Fibroblast of lung (primary cell): ENCODE results near the gene RNF34.

ENCODE experiments used
- EZH2 ChIP-seq: IDR thresholded peaks from 2 replicates; pipeline ENCODE4 v1.5.1; 2012; ENCODE audit warnings: low read length, control low read depth, mild to moderate bottlenecking; ENCODE audit errors: missing control alignments
- TF ChIP-seq, protein P1 (sequence below), 2 donors: IDR thresholded peaks in 1 of 2; conservative IDR thresholded peaks in 1 of 2; 1 replicate in 1 of 2; 2 replicates in 1 of 2; pipeline ENCODE4 v1.5.1; 2011 to 2012; ENCODE audit warnings: low read length in 2 of 2, control low read depth in 1 of 2, inconsistent platforms in 1 of 2, low read depth in 1 of 2, mild to moderate bottlenecking in 1 of 2

DNA sequence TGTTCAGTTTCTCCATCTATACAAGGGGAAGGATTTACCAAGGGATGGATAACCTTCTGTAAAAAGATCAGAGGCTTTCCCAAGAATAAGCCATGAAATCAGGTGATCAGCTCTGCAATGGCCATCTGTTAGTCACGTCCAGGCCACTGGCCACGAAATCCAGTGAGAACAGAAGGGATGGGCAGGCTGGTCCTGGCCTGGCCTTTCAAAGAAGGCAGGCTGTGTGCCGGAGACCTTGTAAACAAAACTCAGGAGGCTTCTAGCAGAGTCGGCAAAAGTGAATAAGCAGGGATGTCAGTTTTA, 68.5 kb downstream of the RNF34 start:
- TF ChIP-seq EZH2: no peak
- TF ChIP-seq, protein P1, sequence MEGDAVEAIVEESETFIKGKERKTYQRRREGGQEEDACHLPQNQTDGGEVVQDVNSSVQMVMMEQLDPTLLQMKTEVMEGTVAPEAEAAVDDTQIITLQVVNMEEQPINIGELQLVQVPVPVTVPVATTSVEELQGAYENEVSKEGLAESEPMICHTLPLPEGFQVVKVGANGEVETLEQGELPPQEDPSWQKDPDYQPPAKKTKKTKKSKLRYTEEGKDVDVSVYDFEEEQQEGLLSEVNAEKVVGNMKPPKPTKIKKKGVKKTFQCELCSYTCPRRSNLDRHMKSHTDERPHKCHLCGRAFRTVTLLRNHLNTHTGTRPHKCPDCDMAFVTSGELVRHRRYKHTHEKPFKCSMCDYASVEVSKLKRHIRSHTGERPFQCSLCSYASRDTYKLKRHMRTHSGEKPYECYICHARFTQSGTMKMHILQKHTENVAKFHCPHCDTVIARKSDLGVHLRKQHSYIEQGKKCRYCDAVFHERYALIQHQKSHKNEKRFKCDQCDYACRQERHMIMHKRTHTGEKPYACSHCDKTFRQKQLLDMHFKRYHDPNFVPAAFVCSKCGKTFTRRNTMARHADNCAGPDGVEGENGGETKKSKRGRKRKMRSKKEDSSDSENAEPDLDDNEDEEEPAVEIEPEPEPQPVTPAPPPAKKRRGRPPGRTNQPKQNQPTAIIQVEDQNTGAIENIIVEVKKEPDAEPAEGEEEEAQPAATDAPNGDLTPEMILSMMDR (conservative IDR thresholded peaks at IDR 0.05 in 1 of 2, IDR thresholded peaks at IDR 0.05 in 1 of 2; ENCODE audit: low read depth in 1 of 2, low read length in 2 of 2): no peak
